Measurements from ENCODE around the gene KRTAP10-7.
"Not testable (repeated sequence)": the region's sequence is repeated elsewhere in the genome, so short reads cannot be mapped to it uniquely, and the experiment has no call there.

Gene KRTAP10-7

GRCh38 chr21:44600118-44600978 is at the start of gene KRTAP10-7:
Gene KRTAP10-7 (plus strand): TSS chr21:44600597. CDS start chr21:44600622, 25 bp downstream.
- DNase-seq (ENCODE audit: extremely low read depth in 1 of 2, low read depth in 1 of 2) = not testable (repeated sequence)

GRCh38 chr21:44550807-44551206 is 49.6 kb upstream of the KRTAP10-7 start:
- no peak for DNase-seq (ENCODE audit: extremely low read depth in 1 of 2, low read depth in 1 of 2)

GRCh38 chr21:44551340-44551961 is 48.9 kb upstream of the KRTAP10-7 start, which contains the start of gene KRTAP10-2:
Gene KRTAP10-2 (minus strand): TSS chr21:44551505. CDS start chr21:44551458, 47 bp downstream.
- no peak for DNase-seq (ENCODE audit: extremely low read depth in 1 of 2, low read depth in 1 of 2)

- no peak for DNase-seq (ENCODE audit: extremely low read depth in 1 of 2, low read depth in 1 of 2)
Observed at GRCh38 chr21:44552136-44552535, 48.3 kb upstream of the KRTAP10-7 start.

GRCh38 chr21:44552681-44553080 is 47.7 kb upstream of the KRTAP10-7 start:
- DNase-seq (ENCODE audit: extremely low read depth in 1 of 2, low read depth in 1 of 2) = no peak

GRCh38 chr21:44555200-44555875 is 45.1 kb upstream of the KRTAP10-7 start:
- DNase-seq (ENCODE audit: extremely low read depth in 1 of 2, low read depth in 1 of 2) = no peak

- DNase-seq (ENCODE audit: extremely low read depth in 1 of 2, low read depth in 1 of 2) = no peak
Observed at GRCh38 chr21:44556879-44557278, 43.5 kb upstream of the KRTAP10-7 start.

GRCh38 chr21:44557491-44558328 is 42.7 kb upstream of the KRTAP10-7 start:
- DNase-seq (ENCODE audit: extremely low read depth in 1 of 2, low read depth in 1 of 2) = no peak

GRCh38 chr21:44558329-44558675 is 42.1 kb upstream of the KRTAP10-7 start:
- not testable (repeated sequence) for DNase-seq (ENCODE audit: extremely low read depth in 1 of 2, low read depth in 1 of 2)

GRCh38 chr21:44558695-44559094 is 41.7 kb upstream of the KRTAP10-7 start, which contains the start of gene KRTAP10-3:
Gene KRTAP10-3 (minus strand): TSS chr21:44558795. CDS start chr21:44558715, 80 bp downstream.
- DNase-seq (ENCODE audit: extremely low read depth in 1 of 2, low read depth in 1 of 2) = no peak

- no peak for DNase-seq (ENCODE audit: extremely low read depth in 1 of 2, low read depth in 1 of 2)
Observed at GRCh38 chr21:44564099-44564498, 36.3 kb upstream of the KRTAP10-7 start.

- DNase-seq (ENCODE audit: extremely low read depth in 1 of 2, low read depth in 1 of 2) = no peak
Observed at GRCh38 chr21:44564886-44565598, 35.4 kb upstream of the KRTAP10-7 start.

GRCh38 chr21:44566403-44566802 is 34.0 kb upstream of the KRTAP10-7 start:
- DNase-seq (ENCODE audit: extremely low read depth in 1 of 2, low read depth in 1 of 2) = no peak

- DNase-seq (ENCODE audit: extremely low read depth in 1 of 2, low read depth in 1 of 2) = no peak
Observed at GRCh38 chr21:44567481-44568171, 32.8 kb upstream of the KRTAP10-7 start.

- DNase-seq (ENCODE audit: extremely low read depth in 1 of 2, low read depth in 1 of 2) = no peak
Observed at GRCh38 chr21:44568261-44568660, 32.1 kb upstream of the KRTAP10-7 start.

- no peak for DNase-seq (ENCODE audit: extremely low read depth in 1 of 2, low read depth in 1 of 2)
Observed at GRCh38 chr21:44568667-44569556, 31.5 kb upstream of the KRTAP10-7 start.

- DNase-seq (ENCODE audit: extremely low read depth in 1 of 2, low read depth in 1 of 2) = no peak
Observed at GRCh38 chr21:44569861-44570517, 30.4 kb upstream of the KRTAP10-7 start.

GRCh38 chr21:44571296-44571695 is 29.1 kb upstream of the KRTAP10-7 start:
- DNase-seq (ENCODE audit: extremely low read depth in 1 of 2, low read depth in 1 of 2) = no peak

Measured in activated CD8-positive, alpha-beta memory T cell treated with anti-CD3 and anti-CD28 coated beads for 1 hour (primary cell).